Midbrain (tissue), 1 donor: ENCODE data around the gene PCBP3.
"Not testable (repeated sequence)": the region's sequence is repeated elsewhere in the genome, so short reads cannot be mapped to it uniquely, and the experiment has no call there.

ENCODE experiments used
- DNase-seq: peaks from one replicate; lab custom pipeline; 2025; lab: John Stamatoyannopoulos, UW

Gene PCBP3

GRCh38 chr21:45947296-45947695, 303.8 kb downstream of the PCBP3 start:
- DNase-seq = no peak

- DNase-seq = no peak
These were observed 304.3 kb downstream of the PCBP3 start for GRCh38 chr21:45947716-45948255.

GRCh38 chr21:45948576-45949141, 305.1 kb downstream of the PCBP3 start:
- DNase-seq = no peak

- no peak for DNase-seq
These were observed 306.6 kb downstream of the PCBP3 start for GRCh38 chr21:45949928-45950739.

GRCh38 chr21:45950740-45951515, 307.4 kb downstream of the PCBP3 start:
- no peak for DNase-seq

GRCh38 chr21:45951676-45952075, 308.2 kb downstream of the PCBP3 start:
- DNase-seq = no peak

GRCh38 chr21:45952527-45952926, 309.0 kb downstream of the PCBP3 start:
- not testable (repeated sequence) for DNase-seq

- no peak for DNase-seq
These were observed 309.4 kb downstream of the PCBP3 start for GRCh38 chr21:45952974-45953373.

- DNase-seq = no peak
These were observed 310.7 kb downstream of the PCBP3 start for GRCh38 chr21:45954261-45954660.

GRCh38 chr21:45954921-45955320, 311.4 kb downstream of the PCBP3 start:
- no peak for DNase-seq

- no peak for DNase-seq
These were observed 314.0 kb downstream of the PCBP3 start for GRCh38 chr21:45957551-45957950.

- DNase-seq = no peak
These were observed 314.6 kb downstream of the PCBP3 start for GRCh38 chr21:45957981-45958600.

GRCh38 chr21:45959182-45959581, 315.7 kb downstream of the PCBP3 start:
- DNase-seq = no peak

GRCh38 chr21:45959779-45960390, 316.4 kb downstream of the PCBP3 start:
- DNase-seq = no peak

- DNase-seq = not testable (repeated sequence)
These were observed 317.9 kb downstream of the PCBP3 start for GRCh38 chr21:45961408-45961807.

- DNase-seq = no peak
These were observed 319.2 kb downstream of the PCBP3 start for GRCh38 chr21:45962531-45963231.

GRCh38 chr21:45963232-45963570, 319.7 kb downstream of the PCBP3 start:
- no peak for DNase-seq

- no peak for DNase-seq
These were observed 321.1 kb downstream of the PCBP3 start for GRCh38 chr21:45964649-45965048.

GRCh38 chr21:45965084-45965809, 321.7 kb downstream of the PCBP3 start:
- no peak for DNase-seq

- no peak for DNase-seq
These were observed 323.4 kb downstream of the PCBP3 start for GRCh38 chr21:45966791-45967394.
